Liver (tissue), 9 donors: ENCODE results near the gene SCGB1D2. TPM values are rescaled to one million over a fixed set of nuclear protein-coding genes. Genes with fewer than 3 reads are reported as not detected.

Source experiments
- DNase-seq: peaks from one replicate; pipeline ENCODE4 v3.0.0-alpha.2; 2017; ENCODE audit warnings: low spot score
- H3K27ac ChIP-seq, 2 donors: one replicate each; pipeline ENCODE4 v1.7.0; 2013; ENCODE audit warnings: inconsistent platforms in 2 of 2, low read length in 2 of 2, control low read depth in 1 of 2, low read depth in 1 of 2, mild to moderate bottlenecking in 1 of 2
- H3K27me3 ChIP-seq, 4 donors: one replicate each; pipeline versions ENCODE4 v1.6.1 to v1.7.0; 2013; ENCODE audit warnings: low read length in 3 of 4, inconsistent platforms in 1 of 4, mild to moderate bottlenecking in 1 of 4, moderate library complexity in 1 of 4; ENCODE audit not compliant: control insufficient read depth in 4 of 4, insufficient read depth in 4 of 4
- H3K36me3 ChIP-seq, 4 donors: one replicate each; pipeline versions ENCODE4 v1.6.1 to v1.7.0; 2013; ENCODE audit warnings: low read length in 3 of 4, mild to moderate bottlenecking in 3 of 4, low read depth in 1 of 4, moderate library complexity in 1 of 4; ENCODE audit not compliant: control insufficient read depth in 4 of 4, insufficient read depth in 3 of 4
- H3K4me1 ChIP-seq, 4 donors: one replicate each; pipeline versions ENCODE4 v1.6.1 to v1.7.0; 2013; ENCODE audit warnings: low read length in 3 of 4, mild to moderate bottlenecking in 3 of 4, moderate library complexity in 1 of 4; ENCODE audit not compliant: control insufficient read depth in 4 of 4, insufficient read depth in 4 of 4
- H3K4me3 ChIP-seq, 3 donors: one replicate each; pipeline versions ENCODE4 v1.6.1 to v1.7.0; 2013; ENCODE audit warnings: low read length in 3 of 3, control low read depth in 1 of 3, low read depth in 1 of 3, mild to moderate bottlenecking in 1 of 3
- H3K9ac ChIP-seq, 2 donors: one replicate each; pipeline ENCODE4 v1.7.0; 2013; ENCODE audit warnings: low read length in 2 of 2, mild to moderate bottlenecking in 2 of 2, moderate library complexity in 2 of 2, control low read depth in 1 of 2, low read depth in 1 of 2
- H3K9me3 ChIP-seq, 4 donors: one replicate each; pipeline versions ENCODE4 v1.6.1 to v1.7.0; 2013; ENCODE audit warnings: low read length in 3 of 4; ENCODE audit not compliant: control insufficient read depth in 4 of 4
- EGR1 ChIP-seq, 2 donors: IDR thresholded peaks; 2 replicates each; pipeline ENCODE4 v1.6.1; 2016 to 2018; ENCODE audit warnings: antibody characterized with exemption in 2 of 2, low read depth in 2 of 2
- FOXA1 ChIP-seq: IDR thresholded peaks from 2 replicates; pipeline ENCODE4 v1.6.1; 2016; ENCODE audit warnings: antibody characterized with exemption
- FOXA2 ChIP-seq: IDR thresholded peaks from 2 replicates; pipeline ENCODE4 v1.6.1; 2016; ENCODE audit warnings: antibody characterized with exemption
- GABPA ChIP-seq, 2 donors: IDR thresholded peaks in 1 of 2; conservative IDR thresholded peaks in 1 of 2; 2 replicates each; pipeline ENCODE4 v1.6.1; 2016; ENCODE audit warnings: antibody characterized with exemption in 2 of 2, mild to moderate bottlenecking in 1 of 2, moderate library complexity in 1 of 2
- HNF4A ChIP-seq, 2 donors: conservative IDR thresholded peaks; 2 replicates each; pipeline ENCODE4 v1.6.1; 2016; ENCODE audit warnings: antibody characterized with exemption in 2 of 2, mild to moderate bottlenecking in 2 of 2
- HNF4G ChIP-seq: IDR thresholded peaks from 2 replicates; pipeline ENCODE4 v1.6.1; 2016; ENCODE audit warnings: antibody characterized with exemption
- JUND ChIP-seq, 2 donors: IDR thresholded peaks; 2 replicates each; pipeline ENCODE4 v1.6.1; 2016; ENCODE audit warnings: antibody characterized with exemption in 2 of 2
- NR2F2 ChIP-seq: IDR thresholded peaks from 2 replicates; pipeline ENCODE4 v1.6.1; 2016; ENCODE audit warnings: antibody characterized with exemption
- RAD21 ChIP-seq, 2 donors: IDR thresholded peaks; 2 replicates each; pipeline ENCODE4 v1.6.1; 2016; ENCODE audit warnings: antibody characterized with exemption in 2 of 2, mild to moderate bottlenecking in 2 of 2
- RXRA ChIP-seq, 2 donors: IDR thresholded peaks; 2 replicates each; pipeline ENCODE4 v1.6.1; 2017 to 2018; ENCODE audit warnings: antibody characterized with exemption in 2 of 2, mild to moderate bottlenecking in 1 of 2
- SP1 ChIP-seq: IDR thresholded peaks from 2 replicates; pipeline ENCODE4 v1.6.1; 2018; ENCODE audit warnings: antibody characterized with exemption, mild to moderate bottlenecking
- TAF1 ChIP-seq: conservative IDR thresholded peaks from 2 replicates; pipeline ENCODE4 v1.6.1; 2016; ENCODE audit warnings: antibody characterized with exemption, mild to moderate bottlenecking
- YY1 ChIP-seq: IDR thresholded peaks from 2 replicates; pipeline ENCODE4 v1.6.1; 2016; ENCODE audit warnings: antibody characterized with exemption, mild to moderate bottlenecking
- WGBS: extraction: QIAGEN DNeasy Blood & Tissue Kit; methylation state at CpG from one replicate; pipeline ENCODE4 v1.1.7; 2013; 5-methylcytosine and 5-hydroxymethylcytosine counted together
- polyA plus RNA-seq, 2 donors: library from polyadenylated mRNA; stranded (reverse) in 1 of 2; unstranded in 1 of 2; fragments of 200-250 nt in 1 of 2; fragments of >200 nt in 1 of 2; fragmentation: Nextera tagmentation in 1 of 2; extraction: Ambion mirVana in 1 of 2; gene quantifications; one replicate each; pipeline versions ENCODE4 v1.2.1 to v1.2.3, GENCODE V29; 2013 to 2015
- total RNA-seq, 2 donors: library from RNA; depleted of rRNA; stranded (reverse); fragments of >200 nt; gene quantifications; one replicate each; pipeline ENCODE4 v1.2.3, GENCODE V29; 2014
- TF ChIP-seq, protein P1 (sequence below): IDR thresholded peaks from 2 replicates; pipeline ENCODE4 v1.6.1; 2016; ENCODE audit warnings: antibody characterized with exemption
- TF ChIP-seq, protein P2 (sequence below): fragments of 150-350 bp; IDR thresholded peaks from 2 replicates; pipeline ENCODE4 v1.5.1; 2017; ENCODE audit warnings: improper control_type of control experiment, low read depth, low read length; ENCODE audit not compliant: missing input control
- TF ChIP-seq, protein P3 (sequence below): IDR thresholded peaks from 2 replicates; pipeline ENCODE4 v1.6.1; 2016; ENCODE audit warnings: antibody characterized with exemption, mild to moderate bottlenecking
- TF ChIP-seq, protein P4 (sequence below): IDR thresholded peaks from 2 replicates; pipeline ENCODE4 v1.6.1; 2016; ENCODE audit warnings: antibody characterized with exemption
- TF ChIP-seq, protein P5 (sequence below): IDR thresholded peaks from 2 replicates; pipeline ENCODE4 v1.6.1; 2016; ENCODE audit warnings: antibody characterized with exemption
- donor health status: healthy.
- donor health status: healthy.
- donor health status: healthy.
- donor health status: healthy.
- donor health status: healthy.

SCGB1D2 gene
- total and polyA plus RNA-seq, 4 donors = not detected

DNA sequence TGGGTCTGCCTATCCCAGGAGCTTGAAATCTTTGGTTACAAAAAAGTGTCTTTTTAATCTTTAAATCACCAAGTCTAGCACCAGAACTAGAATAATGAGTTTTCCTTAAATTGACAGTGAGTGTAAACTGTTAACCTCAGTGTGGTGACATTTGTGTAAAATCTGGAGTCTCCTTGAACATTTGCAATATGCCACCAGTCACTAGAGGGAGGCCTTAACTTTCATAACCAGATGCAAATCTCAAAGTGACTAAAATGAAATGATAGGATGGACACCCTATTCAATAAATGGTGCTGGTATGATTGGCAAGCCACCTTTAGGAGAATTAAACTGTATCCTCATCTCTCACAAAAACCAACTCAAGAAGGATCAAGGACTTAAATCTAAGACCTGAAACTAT lies 8.3 kb upstream of the SCGB1D2 start:
- TF ChIP-seq RXRA (IDR thresholded peaks at IDR 0.05) = no peak
- TF ChIP-seq, protein P1, sequence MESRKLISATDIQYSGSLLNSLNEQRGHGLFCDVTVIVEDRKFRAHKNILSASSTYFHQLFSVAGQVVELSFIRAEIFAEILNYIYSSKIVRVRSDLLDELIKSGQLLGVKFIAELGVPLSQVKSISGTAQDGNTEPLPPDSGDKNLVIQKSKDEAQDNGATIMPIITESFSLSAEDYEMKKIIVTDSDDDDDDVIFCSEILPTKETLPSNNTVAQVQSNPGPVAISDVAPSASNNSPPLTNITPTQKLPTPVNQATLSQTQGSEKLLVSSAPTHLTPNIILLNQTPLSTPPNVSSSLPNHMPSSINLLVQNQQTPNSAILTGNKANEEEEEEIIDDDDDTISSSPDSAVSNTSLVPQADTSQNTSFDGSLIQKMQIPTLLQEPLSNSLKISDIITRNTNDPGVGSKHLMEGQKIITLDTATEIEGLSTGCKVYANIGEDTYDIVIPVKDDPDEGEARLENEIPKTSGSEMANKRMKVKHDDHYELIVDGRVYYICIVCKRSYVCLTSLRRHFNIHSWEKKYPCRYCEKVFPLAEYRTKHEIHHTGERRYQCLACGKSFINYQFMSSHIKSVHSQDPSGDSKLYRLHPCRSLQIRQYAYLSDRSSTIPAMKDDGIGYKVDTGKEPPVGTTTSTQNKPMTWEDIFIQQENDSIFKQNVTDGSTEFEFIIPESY = no peak
- TF ChIP-seq RAD21 (IDR thresholded peaks at IDR 0.05) = no peak
- no peak for TF ChIP-seq FOXA2
- TF ChIP-seq, protein P2, sequence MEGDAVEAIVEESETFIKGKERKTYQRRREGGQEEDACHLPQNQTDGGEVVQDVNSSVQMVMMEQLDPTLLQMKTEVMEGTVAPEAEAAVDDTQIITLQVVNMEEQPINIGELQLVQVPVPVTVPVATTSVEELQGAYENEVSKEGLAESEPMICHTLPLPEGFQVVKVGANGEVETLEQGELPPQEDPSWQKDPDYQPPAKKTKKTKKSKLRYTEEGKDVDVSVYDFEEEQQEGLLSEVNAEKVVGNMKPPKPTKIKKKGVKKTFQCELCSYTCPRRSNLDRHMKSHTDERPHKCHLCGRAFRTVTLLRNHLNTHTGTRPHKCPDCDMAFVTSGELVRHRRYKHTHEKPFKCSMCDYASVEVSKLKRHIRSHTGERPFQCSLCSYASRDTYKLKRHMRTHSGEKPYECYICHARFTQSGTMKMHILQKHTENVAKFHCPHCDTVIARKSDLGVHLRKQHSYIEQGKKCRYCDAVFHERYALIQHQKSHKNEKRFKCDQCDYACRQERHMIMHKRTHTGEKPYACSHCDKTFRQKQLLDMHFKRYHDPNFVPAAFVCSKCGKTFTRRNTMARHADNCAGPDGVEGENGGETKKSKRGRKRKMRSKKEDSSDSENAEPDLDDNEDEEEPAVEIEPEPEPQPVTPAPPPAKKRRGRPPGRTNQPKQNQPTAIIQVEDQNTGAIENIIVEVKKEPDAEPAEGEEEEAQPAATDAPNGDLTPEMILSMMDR = no peak

DNA sequence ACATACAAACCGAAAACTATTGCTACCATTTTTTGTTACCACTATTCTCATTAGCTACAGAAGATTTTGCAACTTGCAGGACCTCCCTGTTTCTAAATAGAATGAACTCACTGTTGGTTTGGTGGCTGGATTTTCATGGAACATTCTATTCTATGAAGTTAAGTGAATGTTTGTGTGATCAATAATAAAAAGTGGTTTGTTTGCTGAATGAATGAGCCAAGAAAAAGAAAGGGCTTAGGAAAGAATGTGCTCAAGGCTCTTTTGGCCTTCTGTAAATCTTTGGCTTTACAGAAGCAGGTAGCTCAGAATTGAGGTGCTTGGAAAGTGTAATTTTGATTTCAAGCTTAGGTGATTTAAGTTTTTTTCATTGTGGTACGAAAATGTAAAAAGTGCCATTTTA lies 5.9 kb upstream of the SCGB1D2 start:
- peaks cover 0 to 7% (median 3%) of the 10 kb centered on the region in 4 donors for H3K27me3 ChIP-seq
- no peaks in the 10 kb centered on the region for H3K4me1 ChIP-seq
- no peaks in the 10 kb centered on the region for H3K9me3 ChIP-seq
- no peak overlapping the region for H3K9ac ChIP-seq
- H3K27ac ChIP-seq = no peak overlapping the region
- no peaks in the 10 kb centered on the region for H3K36me3 ChIP-seq
- H3K4me3 ChIP-seq = no peak overlapping the region
- TF ChIP-seq, protein P2 = no peak
- TF ChIP-seq, protein P3, sequence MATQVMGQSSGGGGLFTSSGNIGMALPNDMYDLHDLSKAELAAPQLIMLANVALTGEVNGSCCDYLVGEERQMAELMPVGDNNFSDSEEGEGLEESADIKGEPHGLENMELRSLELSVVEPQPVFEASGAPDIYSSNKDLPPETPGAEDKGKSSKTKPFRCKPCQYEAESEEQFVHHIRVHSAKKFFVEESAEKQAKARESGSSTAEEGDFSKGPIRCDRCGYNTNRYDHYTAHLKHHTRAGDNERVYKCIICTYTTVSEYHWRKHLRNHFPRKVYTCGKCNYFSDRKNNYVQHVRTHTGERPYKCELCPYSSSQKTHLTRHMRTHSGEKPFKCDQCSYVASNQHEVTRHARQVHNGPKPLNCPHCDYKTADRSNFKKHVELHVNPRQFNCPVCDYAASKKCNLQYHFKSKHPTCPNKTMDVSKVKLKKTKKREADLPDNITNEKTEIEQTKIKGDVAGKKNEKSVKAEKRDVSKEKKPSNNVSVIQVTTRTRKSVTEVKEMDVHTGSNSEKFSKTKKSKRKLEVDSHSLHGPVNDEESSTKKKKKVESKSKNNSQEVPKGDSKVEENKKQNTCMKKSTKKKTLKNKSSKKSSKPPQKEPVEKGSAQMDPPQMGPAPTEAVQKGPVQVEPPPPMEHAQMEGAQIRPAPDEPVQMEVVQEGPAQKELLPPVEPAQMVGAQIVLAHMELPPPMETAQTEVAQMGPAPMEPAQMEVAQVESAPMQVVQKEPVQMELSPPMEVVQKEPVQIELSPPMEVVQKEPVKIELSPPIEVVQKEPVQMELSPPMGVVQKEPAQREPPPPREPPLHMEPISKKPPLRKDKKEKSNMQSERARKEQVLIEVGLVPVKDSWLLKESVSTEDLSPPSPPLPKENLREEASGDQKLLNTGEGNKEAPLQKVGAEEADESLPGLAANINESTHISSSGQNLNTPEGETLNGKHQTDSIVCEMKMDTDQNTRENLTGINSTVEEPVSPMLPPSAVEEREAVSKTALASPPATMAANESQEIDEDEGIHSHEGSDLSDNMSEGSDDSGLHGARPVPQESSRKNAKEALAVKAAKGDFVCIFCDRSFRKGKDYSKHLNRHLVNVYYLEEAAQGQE = no peak
- no peak for TF ChIP-seq RAD21 (IDR thresholded peaks at IDR 0.05)
- TF ChIP-seq HNF4G = no peak
- TF ChIP-seq, protein P4, sequence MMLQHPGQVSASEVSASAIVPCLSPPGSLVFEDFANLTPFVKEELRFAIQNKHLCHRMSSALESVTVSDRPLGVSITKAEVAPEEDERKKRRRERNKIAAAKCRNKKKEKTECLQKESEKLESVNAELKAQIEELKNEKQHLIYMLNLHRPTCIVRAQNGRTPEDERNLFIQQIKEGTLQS = no peak
- TF ChIP-seq EGR1 (IDR thresholded peaks at IDR 0.05; ENCODE audit: low read depth in 2 of 2) = no peak
- TF ChIP-seq, protein P5, sequence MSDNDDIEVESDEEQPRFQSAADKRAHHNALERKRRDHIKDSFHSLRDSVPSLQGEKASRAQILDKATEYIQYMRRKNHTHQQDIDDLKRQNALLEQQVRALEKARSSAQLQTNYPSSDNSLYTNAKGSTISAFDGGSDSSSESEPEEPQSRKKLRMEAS = no peak
- no peak for TF ChIP-seq JUND (IDR thresholded peaks at IDR 0.05)
- TF ChIP-seq YY1 = no peak
- TF ChIP-seq, protein P1 = no peak
- TF ChIP-seq FOXA2 = no peak
- TF ChIP-seq SP1 = no peak
- TF ChIP-seq TAF1 = no peak
- no peak for TF ChIP-seq RXRA (IDR thresholded peaks at IDR 0.05)
- TF ChIP-seq HNF4A (conservative IDR thresholded peaks at IDR 0.05) = no peak
- no peak for TF ChIP-seq GABPA (IDR thresholded peaks at IDR 0.05 in 1 of 2, conservative IDR thresholded peaks at IDR 0.05 in 1 of 2)
- TF ChIP-seq FOXA1 = no peak
- no peak for TF ChIP-seq NR2F2
- WGBS = 62% methylated on average over 2 of the region's 2 CpGs
- DNase-seq = no peak

More for the DNA sequence above, 8.3 kb upstream of the SCGB1D2 start:
- Histone ChIP-seq H3K27me3 (peaks cover 0 to 7% (median 3%) of the 10 kb centered on the region in 4 donors), H3K27ac (no peak overlapping the region), H3K4me1 (no peaks in the 10 kb centered on the region), H3K9ac (no peak overlapping the region), H3K4me3 (no peak overlapping the region), H3K36me3 (no peaks in the 10 kb centered on the region), H3K9me3 (no peaks in the 10 kb centered on the region)
- DNase-seq = no peak
